Sigmoid colon (tissue), 7 donors: ENCODE data around the gene SDR42E2. TPM values are rescaled to one million over a fixed set of nuclear protein-coding genes. Genes with fewer than 3 reads are reported as not detected.
"Not testable (repeated sequence)": the region's sequence is repeated elsewhere in the genome, so short reads cannot be mapped to it uniquely, and the experiment has no call there.

Experiments
- DNase-seq: peaks from one replicate; pipeline ENCODE4 v3.0.0-alpha.2; 2019
- H3K27ac ChIP-seq, 4 donors: fragments of 200-600 bp; sonication (generic); one replicate each; pipeline ENCODE4 v1.5.1; 2016 to 2019; ENCODE audit warnings: mild to moderate bottlenecking in 1 of 4
- H3K27me3 ChIP-seq, 3 donors: fragments of 200-600 bp; sonication (generic); one replicate each; pipeline ENCODE4 v1.5.1; 2019; ENCODE audit warnings: mild to moderate bottlenecking in 1 of 3
- H3K36me3 ChIP-seq, 4 donors: fragments of 200-600 bp; sonication (generic); one replicate each; pipeline ENCODE4 v1.5.1; 2016 to 2019
- H3K4me1 ChIP-seq, 4 donors: fragments of 200-600 bp; sonication (generic); one replicate each; pipeline ENCODE4 v1.5.1; 2017 to 2019
- H3K4me3 ChIP-seq, 4 donors: fragments of 200-600 bp; sonication (generic); one replicate each; pipeline ENCODE4 v1.5.1; 2017 to 2019; ENCODE audit warnings: mild to moderate bottlenecking in 2 of 4, moderate library complexity in 1 of 4
- H3K9me3 ChIP-seq, 4 donors: fragments of 200-600 bp in 3 of 4; sonication (generic) in 3 of 4; one replicate each; pipeline versions ENCODE4 v1.5.1 to v1.6.1; 2013 to 2019
- CTCF ChIP-seq, 4 experiments: fragments of 450-650 bp in 3 of 4; fragments of 200-600 bp in 1 of 4; IDR thresholded peaks; one replicate each; pipeline ENCODE4 v1.5.1; 2016 to 2019; ENCODE audit warnings: antibody characterized with exemption in 4 of 4, mild to moderate bottlenecking in 3 of 4, moderate library complexity in 2 of 4
- EP300 ChIP-seq, 4 donors: sonication (generic); formaldehyde crosslinking; IDR thresholded peaks; one replicate each; pipeline ENCODE4 v1.6.1; 2017; ENCODE audit warnings: antibody characterized with exemption in 4 of 4
- POLR2A ChIP-seq, 2 donors: fragments of 450-650 bp; IDR thresholded peaks; one replicate each; pipeline ENCODE4 v1.6.1; 2016; ENCODE audit warnings: antibody characterized with exemption in 2 of 2, mild to moderate bottlenecking in 2 of 2, moderate library complexity in 2 of 2
- POLR2AphosphoS5 ChIP-seq, 4 donors: sonication (generic); formaldehyde crosslinking; IDR thresholded peaks; one replicate each; pipeline ENCODE4 v1.6.1; 2017; ENCODE audit warnings: antibody characterized with exemption in 4 of 4
- WGBS, 2 donors: extraction: QIAGEN DNeasy Blood & Tissue Kit; methylation state at CpG; one replicate each; pipeline ENCODE4 v1.1.7; 2013; 5-methylcytosine and 5-hydroxymethylcytosine counted together
- intact Hi-C: fragments of 100-400 bp; cut with DNase I; formaldehyde crosslinking; loops from one replicate; pipeline ENCODE4 v1.15.1; 2023
- polyA plus RNA-seq, 3 donors: library from polyadenylated mRNA; stranded (reverse); fragments of 200-250 nt; gene quantifications; one replicate each; pipeline ENCODE4 v1.2.3, GENCODE V29; 2013
- total RNA-seq, 4 donors: library from RNA; depleted of rRNA; stranded (reverse); fragments of >200 nt; gene quantifications; one replicate each; pipeline ENCODE4 v1.1.0, GENCODE V29; 2016
- donor health status: healthy with polysubstance abuse.
- donor health status: Bipolar disorder and iron deficiency.
- donor health status: healthy.

SDR42E2 gene
- total and polyA plus RNA-seq, 7 donors: 0.04 TPM; not detected in 6

- no peak overlapping the region for H3K27ac ChIP-seq
- H3K4me1 ChIP-seq: no peaks in the 10 kb centered on the region
- H3K9me3 ChIP-seq: no peaks in the 10 kb centered on the region
- H3K27me3 ChIP-seq: no peaks in the 10 kb centered on the region
- WGBS, 2 donors: 50 to 52% methylated on average over 3 of the region's 3 CpGs
- intact Hi-C loops: no loop called here
- DNase-seq: no peak
- no peak overlapping the region for H3K4me3 ChIP-seq
- TF ChIP-seq POLR2AphosphoS5 (IDR thresholded peaks at IDR 0.05) (no peak), EP300 (IDR thresholded peaks at IDR 0.05) (no peak), POLR2A (IDR thresholded peaks at IDR 0.05) (no peak)
- no peaks in the 10 kb centered on the region for H3K36me3 ChIP-seq
Measured at GRCh38 chr16:22123146-22123545, 39.2 kb upstream of the SDR42E2 start.

GRCh38 chr16:22123759-22124490, 38.4 kb upstream of the SDR42E2 start:
- H3K27me3 ChIP-seq: no peaks in the 10 kb centered on the region
- WGBS, 2 donors: 94 to 95% methylated on average over 7 of the region's 7 CpGs
- no peaks in the 10 kb centered on the region for H3K9me3 ChIP-seq
- no peak for DNase-seq
- intact Hi-C loops: no loop called here
- H3K27ac ChIP-seq: no peak overlapping the region
- H3K4me1 ChIP-seq: no peaks in the 10 kb centered on the region
- no peak overlapping the region for H3K4me3 ChIP-seq
- H3K36me3 ChIP-seq: no peaks in the 10 kb centered on the region
- TF ChIP-seq EP300 (IDR thresholded peaks at IDR 0.05): no peak
- TF ChIP-seq POLR2A (IDR thresholded peaks at IDR 0.05): no peak
- no peak for TF ChIP-seq CTCF (IDR thresholded peaks at IDR 0.05)
- no peak for TF ChIP-seq POLR2AphosphoS5 (IDR thresholded peaks at IDR 0.05)

GRCh38 chr16:22124583-22125284, 37.6 kb upstream of the SDR42E2 start:
- Histone ChIP-seq H3K4me1 (no peaks in the 10 kb centered on the region), H3K36me3 (no peaks in the 10 kb centered on the region), H3K27ac (no peak overlapping the region), H3K4me3 (no peak overlapping the region), H3K9me3 (no peaks in the 10 kb centered on the region), H3K27me3 (no peaks in the 10 kb centered on the region)
- TF ChIP-seq POLR2AphosphoS5 (IDR thresholded peaks at IDR 0.05) (no peak), POLR2A (IDR thresholded peaks at IDR 0.05) (no peak), CTCF (IDR thresholded peaks at IDR 0.05) (no peak), EP300 (IDR thresholded peaks at IDR 0.05) (no peak)
- WGBS, 2 donors: 93 to 95% methylated on average over 6 of the region's 6 CpGs
- DNase-seq: no peak
- intact Hi-C loops: no loop called here

GRCh38 chr16:22126037-22126558, 36.2 kb upstream of the SDR42E2 start:
- DNase-seq: no peak

GRCh38 chr16:22128537-22128936, 33.8 kb upstream of the SDR42E2 start:
- H3K4me1 ChIP-seq, H3K27me3 ChIP-seq, intact Hi-C loops, H3K36me3 ChIP-seq, H3K4me3 ChIP-seq, H3K9me3 ChIP-seq, DNase-seq, H3K27ac ChIP-seq: not testable (repeated sequence)
- whole genome bisulfite sequencing, 2 donors: 91% methylated on average over 1 of the region's 1 CpG

More at GRCh38 chr16:22126037-22126558, 36.2 kb upstream of the SDR42E2 start:
- intact Hi-C loops: no loop called here
- no peak for TF ChIP-seq CTCF (IDR thresholded peaks at IDR 0.05)
- TF ChIP-seq EP300 (IDR thresholded peaks at IDR 0.05): no peak
- Histone ChIP-seq H3K27ac (no peak overlapping the region), H3K4me1 (no peaks in the 10 kb centered on the region), H3K9me3 (no peaks in the 10 kb centered on the region), H3K4me3 (no peak overlapping the region), H3K27me3 (no peaks in the 10 kb centered on the region), H3K36me3 (no peaks in the 10 kb centered on the region)
- WGBS, 2 donors: 85 to 88% methylated on average over 15 of the region's 15 CpGs
